HepG2 (cell line): ENCODE results near the gene QRICH2. TPM values are rescaled to one million over a fixed set of nuclear protein-coding genes. Genes with fewer than 3 reads are reported as not detected.

Experiments used
- ELF3 ChIP-seq: IDR thresholded peaks from 2 replicates; pipeline ENCODE4 v1.6.1; 2016; ENCODE audit warnings: missing genetic modification reagents, missing compliant biosample characterization
- HDAC1 ChIP-seq: sonication (generic); formaldehyde crosslinking; IDR thresholded peaks from 2 replicates; pipeline ENCODE4 v1.5.1; 2020; ENCODE audit warnings: mild to moderate bottlenecking, missing genetic modification reagents
- HNRNPUL1 ChIP-seq: fragments of 200-400 bp; formaldehyde crosslinking; IDR thresholded peaks from 2 replicates; pipeline ENCODE4 v1.6.1; 2017; ENCODE audit warnings: low read depth, mild to moderate bottlenecking, low read length, moderate library complexity
- KMT2A ChIP-seq: sonication (generic); formaldehyde crosslinking; IDR thresholded peaks from 2 replicates; pipeline ENCODE4 v1.4.0; 2020; ENCODE audit warnings: missing genetic modification reagents
- PAWR ChIP-seq: sonication (generic); formaldehyde crosslinking; IDR thresholded peaks from 2 replicates; pipeline ENCODE4 v1.4.0; 2020; ENCODE audit warnings: missing genetic modification reagents, mild to moderate bottlenecking, borderline replicate concordance
- SP2 ChIP-seq: sonication (generic); formaldehyde crosslinking; IDR thresholded peaks from 2 replicates; pipeline ENCODE4 v1.5.1; 2020; ENCODE audit warnings: mild to moderate bottlenecking, missing genetic modification reagents
- U2AF1 ChIP-seq: fragments of 200-400 bp; formaldehyde crosslinking; optimal IDR thresholded peaks from 2 replicates; pipeline ENCODE3; 2017; ENCODE audit warnings: mild to moderate bottlenecking, low read depth, low read length
- YY1 ChIP-seq: IDR thresholded peaks from 2 replicates; pipeline ENCODE4 v1.6.1; 2011; ENCODE audit warnings: low read length, low read depth, moderate library complexity, mild to moderate bottlenecking; ENCODE audit not compliant: insufficient read depth, insufficient replicate concordance
- ZFYVE20 ChIP-seq: sonication (generic); formaldehyde crosslinking; IDR thresholded peaks from 2 replicates; pipeline ENCODE4 v1.8.0; 2023; ENCODE audit warnings: low read depth, mild to moderate bottlenecking, moderate library complexity, missing genetic modification reagents, borderline replicate concordance
- ZNF331 ChIP-seq: sonication (generic); formaldehyde crosslinking; IDR thresholded peaks from 2 replicates; pipeline ENCODE4 v1.4.0; 2020; ENCODE audit warnings: missing genetic modification reagents
- ZNF451 ChIP-seq: sonication (generic); formaldehyde crosslinking; IDR thresholded peaks from 2 replicates; pipeline ENCODE4 v1.5.0; 2020; ENCODE audit warnings: mild to moderate bottlenecking, missing genetic modification reagents
- ZNF713 ChIP-seq: sonication (generic); formaldehyde crosslinking; IDR thresholded peaks from 2 replicates; pipeline ENCODE4 v1.4.0; 2020; ENCODE audit warnings: mild to moderate bottlenecking, missing genetic modification reagents
- ZNF761 ChIP-seq: sonication (generic); formaldehyde crosslinking; conservative IDR thresholded peaks from 2 replicates; pipeline ENCODE4 v1.4.0; 2020; ENCODE audit warnings: mild to moderate bottlenecking, missing genetic modification reagents
- polyA plus RNA-seq, 8 experiments: library from polyadenylated mRNA; depleted of rRNA in 3 of 8; stranded (reverse) in 7 of 8; unstranded in 1 of 8; fragments of >200 nt; fragmentation: Illumina TruSeq in 4 of 8; extraction: Trizol in 4 of 8; gene quantifications; 2 replicates each; pipeline versions ENCODE4 v1.2.1 to v1.2.3, GENCODE V29; 2011 to 2016; ENCODE audit warnings: low read depth in 4 of 8, missing spikeins in 1 of 8, mixed read lengths in 1 of 8; ENCODE audit not compliant: insufficient read depth in 1 of 8
- total RNA-seq, 5 experiments: library from RNA; depleted of rRNA; stranded (reverse); fragments of >200 nt; fragmentation: Illumina TruSeq; extraction: Trizol; gene quantifications; 2 replicates each; pipeline ENCODE4 v1.2.3, GENCODE V29; 2016; ENCODE audit warnings: low read depth in 1 of 5
- TF ChIP-seq, protein P1 (sequence below): sonication (generic); formaldehyde crosslinking; IDR thresholded peaks from 2 replicates; pipeline ENCODE4 v1.5.1; 2020; ENCODE audit warnings: mild to moderate bottlenecking, missing genetic modification reagents, borderline replicate concordance
- TF ChIP-seq, protein P2 (sequence below): sonication (generic); formaldehyde crosslinking; IDR thresholded peaks from 2 replicates; pipeline ENCODE4 v1.5.0; 2020; ENCODE audit warnings: missing genetic modification reagents
- TF ChIP-seq, protein P3 (sequence below): IDR thresholded peaks from 2 replicates; pipeline ENCODE4 v1.4.0; 2020; ENCODE audit warnings: mild to moderate bottlenecking, missing genetic modification reagents

Gene QRICH2
- total and polyA plus RNA-seq, 2 of the 13 experiments (the other 11 are each of a cell fraction or from before 2014, with no cell fraction given): 3.7 to 5.7 TPM

DNA sequence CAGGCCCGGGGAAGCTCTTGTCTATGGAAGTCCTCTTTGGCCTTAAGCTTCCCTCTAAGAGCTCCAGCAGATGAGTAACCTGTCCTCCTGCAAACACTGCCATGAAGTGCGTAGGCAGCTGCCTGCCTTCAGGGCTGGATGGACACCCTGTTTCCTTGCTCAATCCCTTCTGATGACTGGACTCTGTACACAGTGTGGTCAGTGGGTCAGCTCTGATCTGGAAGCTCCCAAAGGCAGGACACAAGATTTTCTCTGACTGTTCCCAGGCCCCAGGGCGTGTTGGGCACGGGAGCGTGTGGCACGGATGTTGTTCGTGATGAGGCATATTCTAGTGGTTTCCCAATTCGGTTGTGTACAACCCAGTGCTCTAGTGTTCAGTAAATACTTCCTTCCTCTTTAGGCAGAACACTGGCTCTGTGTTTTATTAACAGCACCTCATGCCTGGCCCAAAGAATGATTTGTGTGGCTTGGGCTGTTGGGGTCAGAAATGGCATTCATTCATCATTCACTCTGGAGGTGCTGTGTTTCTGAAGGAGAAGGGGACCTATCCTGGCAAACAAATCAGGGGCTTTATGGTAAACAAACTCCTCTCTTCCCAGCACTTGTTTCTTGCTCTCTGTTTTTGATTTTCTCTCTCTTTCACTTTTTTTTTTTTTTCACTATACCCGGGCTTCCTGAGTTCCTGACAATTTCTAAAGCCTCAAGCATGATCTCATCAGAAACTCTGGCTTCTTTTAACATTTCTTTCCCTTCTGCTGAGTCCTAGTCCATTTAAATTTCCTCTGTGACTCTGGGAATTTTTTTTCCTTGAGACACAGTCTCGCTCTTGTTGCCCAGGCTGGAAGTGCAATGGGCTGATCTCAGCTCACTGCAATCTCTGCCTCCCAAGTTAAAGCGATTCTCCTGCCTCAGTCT is 55.8 kb downstream of the QRICH2 start (continued):
- TF ChIP-seq HNRNPUL1 (no peak), SP2 (CRISPR knock-in tag) (no peak), ELF3 (CRISPR knock-in tag) (peak; percentile 96), U2AF1 (no peak), ZNF451 (CRISPR knock-in tag) (no peak), ZFYVE20 (CRISPR knock-in tag) (no peak), ZNF761 (CRISPR knock-in tag) (no peak), PAWR (CRISPR knock-in tag) (no peak), HDAC1 (CRISPR knock-in tag) (peak; percentile 66; the same call in 1 of the 2 replicates), KMT2A (CRISPR knock-in tag) (no peak), YY1 (peak; percentile 49), ZNF713 (CRISPR knock-in tag) (no peak), ZNF331 (CRISPR knock-in tag) (peak; percentile 77; the same call in 1 of the 2 replicates)
- TF ChIP-seq, protein P1, sequence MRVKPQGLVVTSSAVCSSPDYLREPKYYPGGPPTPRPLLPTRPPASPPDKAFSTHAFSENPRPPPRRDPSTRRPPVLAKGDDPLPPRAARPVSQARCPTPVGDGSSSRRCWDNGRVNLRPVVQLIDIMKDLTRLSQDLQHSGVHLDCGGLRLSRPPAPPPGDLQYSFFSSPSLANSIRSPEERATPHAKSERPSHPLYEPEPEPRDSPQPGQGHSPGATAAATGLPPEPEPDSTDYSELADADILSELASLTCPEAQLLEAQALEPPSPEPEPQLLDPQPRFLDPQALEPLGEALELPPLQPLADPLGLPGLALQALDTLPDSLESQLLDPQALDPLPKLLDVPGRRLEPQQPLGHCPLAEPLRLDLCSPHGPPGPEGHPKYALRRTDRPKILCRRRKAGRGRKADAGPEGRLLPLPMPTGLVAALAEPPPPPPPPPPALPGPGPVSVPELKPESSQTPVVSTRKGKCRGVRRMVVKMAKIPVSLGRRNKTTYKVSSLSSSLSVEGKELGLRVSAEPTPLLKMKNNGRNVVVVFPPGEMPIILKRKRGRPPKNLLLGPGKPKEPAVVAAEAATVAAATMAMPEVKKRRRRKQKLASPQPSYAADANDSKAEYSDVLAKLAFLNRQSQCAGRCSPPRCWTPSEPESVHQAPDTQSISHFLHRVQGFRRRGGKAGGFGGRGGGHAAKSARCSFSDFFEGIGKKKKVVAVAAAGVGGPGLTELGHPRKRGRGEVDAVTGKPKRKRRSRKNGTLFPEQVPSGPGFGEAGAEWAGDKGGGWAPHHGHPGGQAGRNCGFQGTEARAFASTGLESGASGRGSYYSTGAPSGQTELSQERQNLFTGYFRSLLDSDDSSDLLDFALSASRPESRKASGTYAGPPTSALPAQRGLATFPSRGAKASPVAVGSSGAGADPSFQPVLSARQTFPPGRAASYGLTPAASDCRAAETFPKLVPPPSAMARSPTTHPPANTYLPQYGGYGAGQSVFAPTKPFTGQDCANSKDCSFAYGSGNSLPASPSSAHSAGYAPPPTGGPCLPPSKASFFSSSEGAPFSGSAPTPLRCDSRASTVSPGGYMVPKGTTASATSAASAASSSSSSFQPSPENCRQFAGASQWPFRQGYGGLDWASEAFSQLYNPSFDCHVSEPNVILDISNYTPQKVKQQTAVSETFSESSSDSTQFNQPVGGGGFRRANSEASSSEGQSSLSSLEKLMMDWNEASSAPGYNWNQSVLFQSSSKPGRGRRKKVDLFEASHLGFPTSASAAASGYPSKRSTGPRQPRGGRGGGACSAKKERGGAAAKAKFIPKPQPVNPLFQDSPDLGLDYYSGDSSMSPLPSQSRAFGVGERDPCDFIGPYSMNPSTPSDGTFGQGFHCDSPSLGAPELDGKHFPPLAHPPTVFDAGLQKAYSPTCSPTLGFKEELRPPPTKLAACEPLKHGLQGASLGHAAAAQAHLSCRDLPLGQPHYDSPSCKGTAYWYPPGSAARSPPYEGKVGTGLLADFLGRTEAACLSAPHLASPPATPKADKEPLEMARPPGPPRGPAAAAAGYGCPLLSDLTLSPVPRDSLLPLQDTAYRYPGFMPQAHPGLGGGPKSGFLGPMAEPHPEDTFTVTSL (CRISPR knock-in tag): peak; percentile 89
- TF ChIP-seq, protein P2, sequence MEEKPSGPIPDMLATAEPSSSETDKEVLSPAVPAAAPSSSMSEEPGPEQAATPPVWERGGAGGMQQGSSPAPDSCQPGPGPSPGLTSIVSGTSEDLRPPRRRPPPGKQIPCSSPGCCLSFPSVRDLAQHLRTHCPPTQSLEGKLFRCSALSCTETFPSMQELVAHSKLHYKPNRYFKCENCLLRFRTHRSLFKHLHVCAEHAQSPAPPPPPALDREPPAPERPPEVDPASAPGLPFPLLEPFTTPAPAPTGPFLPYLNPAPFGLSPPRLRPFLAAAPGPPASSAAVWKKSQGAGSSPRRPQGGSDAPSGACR (CRISPR knock-in tag): peak; percentile 92; the same call in 1 of the 2 replicates
- TF ChIP-seq, protein P3, sequence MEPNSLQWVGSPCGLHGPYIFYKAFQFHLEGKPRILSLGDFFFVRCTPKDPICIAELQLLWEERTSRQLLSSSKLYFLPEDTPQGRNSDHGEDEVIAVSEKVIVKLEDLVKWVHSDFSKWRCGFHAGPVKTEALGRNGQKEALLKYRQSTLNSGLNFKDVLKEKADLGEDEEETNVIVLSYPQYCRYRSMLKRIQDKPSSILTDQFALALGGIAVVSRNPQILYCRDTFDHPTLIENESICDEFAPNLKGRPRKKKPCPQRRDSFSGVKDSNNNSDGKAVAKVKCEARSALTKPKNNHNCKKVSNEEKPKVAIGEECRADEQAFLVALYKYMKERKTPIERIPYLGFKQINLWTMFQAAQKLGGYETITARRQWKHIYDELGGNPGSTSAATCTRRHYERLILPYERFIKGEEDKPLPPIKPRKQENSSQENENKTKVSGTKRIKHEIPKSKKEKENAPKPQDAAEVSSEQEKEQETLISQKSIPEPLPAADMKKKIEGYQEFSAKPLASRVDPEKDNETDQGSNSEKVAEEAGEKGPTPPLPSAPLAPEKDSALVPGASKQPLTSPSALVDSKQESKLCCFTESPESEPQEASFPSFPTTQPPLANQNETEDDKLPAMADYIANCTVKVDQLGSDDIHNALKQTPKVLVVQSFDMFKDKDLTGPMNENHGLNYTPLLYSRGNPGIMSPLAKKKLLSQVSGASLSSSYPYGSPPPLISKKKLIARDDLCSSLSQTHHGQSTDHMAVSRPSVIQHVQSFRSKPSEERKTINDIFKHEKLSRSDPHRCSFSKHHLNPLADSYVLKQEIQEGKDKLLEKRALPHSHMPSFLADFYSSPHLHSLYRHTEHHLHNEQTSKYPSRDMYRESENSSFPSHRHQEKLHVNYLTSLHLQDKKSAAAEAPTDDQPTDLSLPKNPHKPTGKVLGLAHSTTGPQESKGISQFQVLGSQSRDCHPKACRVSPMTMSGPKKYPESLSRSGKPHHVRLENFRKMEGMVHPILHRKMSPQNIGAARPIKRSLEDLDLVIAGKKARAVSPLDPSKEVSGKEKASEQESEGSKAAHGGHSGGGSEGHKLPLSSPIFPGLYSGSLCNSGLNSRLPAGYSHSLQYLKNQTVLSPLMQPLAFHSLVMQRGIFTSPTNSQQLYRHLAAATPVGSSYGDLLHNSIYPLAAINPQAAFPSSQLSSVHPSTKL (CRISPR knock-in tag): peak; percentile 96
